Measurements from ENCODE around the gene GMNN.

GMNN gene

DNA sequence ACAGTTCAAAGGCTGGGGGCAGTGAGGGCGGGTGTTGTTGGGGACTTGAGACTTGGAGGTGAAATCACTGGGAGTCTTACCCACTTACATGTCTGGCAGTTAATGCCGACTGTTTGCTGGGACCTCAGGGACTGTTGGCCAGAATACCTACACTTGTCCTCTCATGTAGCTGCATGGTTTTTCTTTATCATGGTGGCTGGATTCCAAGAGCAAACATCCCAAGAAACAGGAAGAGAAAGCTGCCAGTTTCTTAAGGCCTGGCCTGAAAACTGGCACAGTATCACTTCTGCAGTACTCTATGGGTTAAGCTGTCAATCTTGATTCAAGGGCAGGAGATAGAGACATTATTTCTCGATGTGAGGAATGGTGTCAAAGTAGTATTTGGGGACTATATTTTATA lies 36.0 kb upstream of the GMNN start:
- peaks cover 10% of the 10 kb centered on the region for H3K4me1 ChIP-seq (ENCODE audit: control insufficient read depth, low read length)
- H3K9me2 ChIP-seq (replicated peaks; ENCODE audit: control insufficient read depth, low read length): no peaks in the 10 kb centered on the region
- H3K4me3 ChIP-seq (ENCODE audit: low read length): no peak overlapping the region
- no peaks in the 10 kb centered on the region for H3F3A ChIP-seq (ENCODE audit: control insufficient read depth, insufficient read depth)
- no peaks in the 10 kb centered on the region; the same call in 1 of the 2 replicates for H3K36me3 ChIP-seq (ENCODE audit: control insufficient read depth, low read length)
- H3K79me2 ChIP-seq (ENCODE audit: control insufficient read depth, low read length): no peaks in the 10 kb centered on the region
- peaks cover 7% of the 10 kb centered on the region; the same call in 1 of the 2 replicates for H3K9me3 ChIP-seq (ENCODE audit: control insufficient read depth, insufficient read depth, low read length)
- no peak overlapping the region for H3K4me2 ChIP-seq (ENCODE audit: low read length)
- no peaks in the 10 kb centered on the region for H3K27me3 ChIP-seq (ENCODE audit: control insufficient read depth, low read length)
- no peaks in the 10 kb centered on the region for H4K20me1 ChIP-seq (ENCODE audit: control insufficient read depth, insufficient read depth, low read depth, low read length)
- TF ChIP-seq, protein P1, sequence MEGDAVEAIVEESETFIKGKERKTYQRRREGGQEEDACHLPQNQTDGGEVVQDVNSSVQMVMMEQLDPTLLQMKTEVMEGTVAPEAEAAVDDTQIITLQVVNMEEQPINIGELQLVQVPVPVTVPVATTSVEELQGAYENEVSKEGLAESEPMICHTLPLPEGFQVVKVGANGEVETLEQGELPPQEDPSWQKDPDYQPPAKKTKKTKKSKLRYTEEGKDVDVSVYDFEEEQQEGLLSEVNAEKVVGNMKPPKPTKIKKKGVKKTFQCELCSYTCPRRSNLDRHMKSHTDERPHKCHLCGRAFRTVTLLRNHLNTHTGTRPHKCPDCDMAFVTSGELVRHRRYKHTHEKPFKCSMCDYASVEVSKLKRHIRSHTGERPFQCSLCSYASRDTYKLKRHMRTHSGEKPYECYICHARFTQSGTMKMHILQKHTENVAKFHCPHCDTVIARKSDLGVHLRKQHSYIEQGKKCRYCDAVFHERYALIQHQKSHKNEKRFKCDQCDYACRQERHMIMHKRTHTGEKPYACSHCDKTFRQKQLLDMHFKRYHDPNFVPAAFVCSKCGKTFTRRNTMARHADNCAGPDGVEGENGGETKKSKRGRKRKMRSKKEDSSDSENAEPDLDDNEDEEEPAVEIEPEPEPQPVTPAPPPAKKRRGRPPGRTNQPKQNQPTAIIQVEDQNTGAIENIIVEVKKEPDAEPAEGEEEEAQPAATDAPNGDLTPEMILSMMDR (IDR thresholded peaks at IDR 0.05; ENCODE audit: low read depth, low read length, poor library complexity, severe bottlenecking): no peak
- no peak for TF ChIP-seq EZH2phosphoT487 (IDR thresholded peaks at IDR 0.05; ENCODE audit: borderline replicate concordance, low read length)
- no peak overlapping the region for H3K27ac ChIP-seq (ENCODE audit: low read depth, low read length)

DNA sequence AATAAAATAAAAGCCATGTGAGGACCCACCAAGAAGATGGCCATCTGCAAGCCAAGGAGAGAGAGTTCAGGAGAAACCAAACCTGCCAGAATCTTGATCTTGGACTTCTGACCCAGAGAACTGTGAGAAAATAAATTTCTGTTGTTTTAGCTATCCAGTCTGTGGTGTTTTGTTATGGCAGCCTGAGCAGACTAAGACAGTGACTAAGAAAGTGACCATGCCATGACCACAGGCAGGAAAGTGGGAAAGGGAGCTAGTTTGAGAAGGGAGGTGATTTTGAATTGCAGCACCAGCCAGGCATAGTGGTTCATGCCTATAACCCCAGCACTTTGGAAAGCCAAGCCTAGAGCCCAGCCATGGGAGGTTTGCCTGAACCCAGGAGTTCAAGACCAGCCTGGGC lies 33.9 kb upstream of the GMNN start:
- Histone ChIP-seq H3K4me2 (ENCODE audit: low read length) (no peak overlapping the region), H3K79me2 (ENCODE audit: control insufficient read depth, low read length) (no peaks in the 10 kb centered on the region), H3K9me2 (replicated peaks; ENCODE audit: control insufficient read depth, low read length) (no peaks in the 10 kb centered on the region), H3F3A (ENCODE audit: control insufficient read depth, insufficient read depth) (no peaks in the 10 kb centered on the region), H3K4me3 (ENCODE audit: low read length) (no peak overlapping the region), H3K27me3 (ENCODE audit: control insufficient read depth, low read length) (no peaks in the 10 kb centered on the region), H3K36me3 (ENCODE audit: control insufficient read depth, low read length) (no peaks in the 10 kb centered on the region; the same call in 1 of the 2 replicates), H3K4me1 (ENCODE audit: control insufficient read depth, low read length) (peaks cover 26% of the 10 kb centered on the region), H3K27ac (ENCODE audit: low read depth, low read length) (no peak overlapping the region), H3K9me3 (ENCODE audit: control insufficient read depth, insufficient read depth, low read length) (peaks cover 7% of the 10 kb centered on the region; the same call in 1 of the 2 replicates), H4K20me1 (ENCODE audit: control insufficient read depth, insufficient read depth, low read depth, low read length) (no peaks in the 10 kb centered on the region)
- TF ChIP-seq, protein P1 (IDR thresholded peaks at IDR 0.05; ENCODE audit: low read depth, low read length, poor library complexity, severe bottlenecking): no peak
- no peak for TF ChIP-seq EZH2phosphoT487 (IDR thresholded peaks at IDR 0.05; ENCODE audit: borderline replicate concordance, low read length)

DNA sequence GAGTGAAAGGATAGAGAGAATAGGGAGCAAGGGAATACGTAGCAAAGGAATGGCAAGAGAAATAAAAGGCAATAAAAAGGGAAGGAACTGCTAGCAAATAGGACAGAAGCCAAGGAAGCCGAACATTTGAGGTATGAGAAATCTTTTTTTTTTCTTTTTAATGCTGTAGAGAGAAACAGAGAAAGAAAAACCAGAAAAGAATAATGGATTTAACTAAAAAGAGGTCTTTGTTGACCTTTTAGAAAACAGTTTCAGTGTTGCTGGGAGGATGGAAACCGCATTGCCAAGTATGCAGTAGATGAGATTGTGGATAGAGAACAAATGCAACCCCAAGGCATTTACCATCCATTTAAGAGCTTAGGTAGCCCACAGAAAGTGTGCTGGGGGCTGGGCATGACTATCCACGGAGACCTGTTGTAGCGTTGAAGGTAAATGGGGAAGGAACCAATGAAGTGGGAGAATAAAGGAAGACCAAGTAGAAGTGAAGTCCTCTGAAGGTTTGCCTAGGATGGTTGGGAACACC lies 32.5 kb upstream of the GMNN start:
- Histone ChIP-seq H3K36me3 (ENCODE audit: control insufficient read depth, low read length) (no peaks in the 10 kb centered on the region; the same call in 1 of the 2 replicates), H3K4me1 (ENCODE audit: control insufficient read depth, low read length) (peaks cover 26% of the 10 kb centered on the region)

More for the DNA sequence above, 32.5 kb upstream of the GMNN start:
- peaks cover 4% of the 10 kb centered on the region; the same call in 1 of the 2 replicates for H3F3A ChIP-seq (ENCODE audit: control insufficient read depth, insufficient read depth)
- no peak overlapping the region for H3K27ac ChIP-seq (ENCODE audit: low read depth, low read length)
- H4K20me1 ChIP-seq (ENCODE audit: control insufficient read depth, insufficient read depth, low read depth, low read length): no peaks in the 10 kb centered on the region
- H3K9me2 ChIP-seq (replicated peaks; ENCODE audit: control insufficient read depth, low read length): no peaks in the 10 kb centered on the region
- H3K79me2 ChIP-seq (ENCODE audit: control insufficient read depth, low read length): no peaks in the 10 kb centered on the region
- H3K4me3 ChIP-seq (ENCODE audit: low read length): no peak overlapping the region
- no peak for TF ChIP-seq EZH2phosphoT487 (IDR thresholded peaks at IDR 0.05; ENCODE audit: borderline replicate concordance, low read length)
- TF ChIP-seq, protein P1 (IDR thresholded peaks at IDR 0.05; ENCODE audit: low read depth, low read length, poor library complexity, severe bottlenecking): no peak
- H3K27me3 ChIP-seq (ENCODE audit: control insufficient read depth, low read length): no peaks in the 10 kb centered on the region
- peaks cover 7% of the 10 kb centered on the region; the same call in 1 of the 2 replicates for H3K9me3 ChIP-seq (ENCODE audit: control insufficient read depth, insufficient read depth, low read length)
- no peak overlapping the region for H3K4me2 ChIP-seq (ENCODE audit: low read length)

All from DOHH2 (cell line).